8988T (cell line): ENCODE results near the gene KCNA5.

Experiments used
- DNase-seq: peaks from one replicate; pipeline ENCODE4 v3.0.0; 2011

KCNA5 gene

DNA sequence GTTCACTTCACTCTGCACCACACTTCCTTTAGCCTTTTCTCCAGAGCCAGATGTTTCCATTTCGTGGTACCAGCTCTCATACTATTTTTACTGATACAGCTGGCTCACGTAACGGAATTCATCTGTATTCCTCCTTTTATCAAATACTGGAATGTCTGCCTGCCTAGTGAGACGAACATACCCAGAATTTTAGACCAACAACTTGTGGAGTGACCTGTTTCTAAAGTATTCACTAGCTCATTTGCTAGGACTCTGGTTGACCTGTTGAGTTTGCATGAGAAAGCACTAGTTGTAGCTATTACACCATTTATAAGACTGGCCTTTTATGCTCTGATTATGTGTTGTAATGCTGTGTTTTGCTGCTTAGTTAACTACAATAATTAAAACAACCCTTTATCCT is 22.6 kb downstream of the KCNA5 start:
- no peak for DNase-seq

DNA sequence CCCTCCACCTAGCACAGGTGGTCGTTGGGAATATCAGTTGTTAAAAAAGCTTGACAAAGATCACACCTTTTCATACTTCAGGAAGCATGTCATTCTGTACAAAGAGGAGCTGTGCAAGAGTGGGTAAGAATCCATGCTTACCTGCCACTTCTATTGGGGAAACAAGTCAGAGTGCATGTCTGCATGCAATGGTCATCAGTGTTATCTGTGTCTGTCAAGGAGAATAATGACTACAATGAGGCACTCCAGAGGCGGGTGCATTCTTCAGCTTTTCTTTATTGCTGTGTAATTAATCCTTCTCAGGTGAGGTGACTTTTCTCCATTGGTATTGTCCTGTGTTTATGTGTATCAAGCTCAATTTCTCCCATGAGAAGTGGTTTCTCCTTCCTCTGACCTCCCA is 24.4 kb downstream of the KCNA5 start:
- DNase-seq, result no peak

DNA sequence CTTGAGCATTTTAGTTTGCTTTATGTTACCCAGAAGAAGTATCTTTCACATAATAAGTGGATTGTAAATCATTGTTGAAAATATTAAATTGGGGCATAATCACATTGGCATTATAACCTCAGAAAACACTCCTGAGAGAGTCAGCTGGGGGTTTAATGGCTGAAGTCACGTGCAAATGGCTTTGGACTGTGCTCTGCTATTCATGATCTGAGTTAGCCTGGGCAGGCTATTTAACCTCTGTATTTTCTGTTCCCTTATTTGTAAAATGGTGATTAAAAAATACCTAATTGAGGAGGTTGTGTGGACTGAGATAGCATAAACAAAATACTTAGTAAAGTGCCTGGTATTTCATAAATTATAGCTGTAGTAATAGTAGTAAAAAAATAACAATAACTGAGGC is 24.9 kb downstream of the KCNA5 start:
- no peak for DNase-seq

DNA sequence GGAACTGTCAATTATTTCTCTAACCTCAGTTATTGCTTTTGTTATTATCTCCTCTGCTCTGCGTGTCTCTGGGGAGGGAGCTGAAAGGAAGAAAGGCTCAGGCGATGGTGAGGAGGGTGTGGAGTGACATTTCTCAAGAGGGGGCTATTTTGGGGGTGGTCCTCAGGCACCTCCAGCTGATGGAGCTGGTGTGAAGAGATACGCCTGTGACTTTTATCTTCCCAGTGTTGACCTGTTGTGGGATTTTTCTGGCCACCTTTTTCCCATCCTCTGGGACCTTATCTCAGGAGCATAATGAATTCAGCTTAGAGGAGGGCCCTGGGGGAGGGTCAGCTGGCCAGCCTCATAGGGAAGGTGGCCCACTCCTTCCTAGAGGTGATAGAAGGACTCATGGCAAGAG is 26.4 kb downstream of the KCNA5 start:
- DNase-seq, result no peak

DNA sequence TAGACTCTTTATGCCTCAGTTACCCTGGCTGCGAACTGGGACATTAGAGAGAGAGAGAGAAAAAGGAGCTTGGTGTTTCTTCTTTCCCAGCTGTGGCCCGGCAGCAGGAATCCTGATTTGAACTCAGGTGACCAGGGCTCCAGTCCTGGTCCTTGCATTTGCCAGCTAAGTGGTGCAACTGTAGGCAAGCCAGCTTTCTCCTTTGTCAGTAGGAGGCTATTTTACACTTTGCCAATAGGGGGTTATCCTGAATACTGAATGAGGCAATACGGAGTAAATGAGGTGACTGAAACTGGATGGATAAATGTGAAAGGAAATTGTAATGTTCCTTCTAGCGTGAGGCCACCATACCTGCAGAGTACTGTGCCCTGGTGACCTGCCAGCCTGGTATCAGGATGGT is 27.8 kb downstream of the KCNA5 start:
- DNase-seq, result no peak

DNA sequence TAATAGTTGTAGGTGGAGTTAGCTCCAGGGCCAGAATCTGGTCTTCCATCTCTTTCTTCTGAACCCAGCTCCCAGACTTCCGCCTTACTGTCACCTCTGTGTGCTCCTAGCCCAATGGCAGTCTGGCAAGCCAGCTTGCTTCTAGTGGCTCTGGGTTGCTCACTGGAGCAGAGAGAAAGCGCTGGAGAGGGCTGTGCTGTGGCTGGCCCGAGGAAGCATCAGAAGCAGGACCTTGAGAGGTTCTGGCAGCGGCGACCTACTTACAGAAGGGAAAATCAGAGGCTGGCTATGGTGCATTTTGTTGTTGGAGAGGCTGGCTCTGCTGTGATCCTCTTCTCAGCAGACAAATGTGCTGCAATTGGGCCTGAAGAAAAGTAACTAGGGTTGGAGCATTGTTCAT is 28.6 kb downstream of the KCNA5 start:
- no peak for DNase-seq

DNA sequence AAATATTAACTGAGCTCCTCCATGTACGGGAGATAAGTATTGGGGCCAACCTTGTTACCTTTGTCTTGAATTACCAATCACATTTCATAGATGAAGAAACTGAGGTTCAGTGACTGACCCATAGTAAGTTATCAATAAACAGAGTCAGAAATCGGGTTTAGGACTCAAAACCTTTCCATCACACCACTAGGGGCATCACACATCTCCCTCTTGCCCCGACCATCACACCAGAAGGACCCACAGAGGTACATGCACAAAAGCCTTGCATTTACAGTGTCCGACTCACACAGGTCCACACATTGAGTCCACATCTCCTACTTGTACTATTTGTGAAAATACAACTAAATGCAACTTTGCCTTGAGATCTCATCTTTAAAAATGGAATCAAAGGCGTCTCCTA is 29.4 kb downstream of the KCNA5 start:
- DNase-seq, result no peak

DNA sequence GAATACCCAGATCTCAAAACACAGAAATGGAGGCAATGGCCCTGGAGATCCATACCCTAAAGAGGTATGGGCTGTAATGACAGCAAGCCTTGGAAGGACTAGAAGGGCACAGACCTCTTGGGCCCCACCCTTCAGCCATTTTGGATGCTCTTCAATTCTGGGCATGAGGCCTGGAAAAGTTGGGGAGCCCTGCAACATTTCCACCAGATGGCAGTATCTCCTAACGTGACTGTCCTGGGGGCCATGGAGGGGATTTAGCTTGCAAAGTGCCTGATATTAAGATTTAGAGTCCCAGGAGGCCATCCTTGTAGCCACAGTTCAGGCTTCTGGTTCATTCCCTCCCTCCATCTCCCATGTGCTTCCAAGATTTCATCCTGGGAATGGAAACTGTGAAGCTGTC is 30.2 kb downstream of the KCNA5 start:
- DNase-seq, result no peak

DNA sequence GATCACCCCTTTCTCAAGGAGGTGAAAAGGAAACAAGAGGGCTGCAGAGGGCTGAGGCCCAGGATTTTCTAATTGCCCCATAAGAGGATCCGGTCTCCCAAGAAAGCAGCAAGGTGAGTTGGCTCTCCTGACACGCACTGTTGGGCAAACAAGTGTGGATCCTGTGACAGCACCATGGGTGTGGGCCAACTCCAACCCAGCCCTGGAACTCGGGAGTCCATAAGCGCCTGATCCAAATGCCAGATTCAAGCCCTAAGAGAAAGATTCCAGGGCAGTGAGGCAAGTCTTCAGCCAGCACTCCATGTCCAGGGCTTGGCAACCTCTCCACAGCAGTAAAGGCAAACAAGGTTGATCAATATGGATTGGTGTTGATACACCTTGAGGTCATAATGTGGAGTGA is 33.1 kb downstream of the KCNA5 start:
- no peak for DNase-seq

DNA sequence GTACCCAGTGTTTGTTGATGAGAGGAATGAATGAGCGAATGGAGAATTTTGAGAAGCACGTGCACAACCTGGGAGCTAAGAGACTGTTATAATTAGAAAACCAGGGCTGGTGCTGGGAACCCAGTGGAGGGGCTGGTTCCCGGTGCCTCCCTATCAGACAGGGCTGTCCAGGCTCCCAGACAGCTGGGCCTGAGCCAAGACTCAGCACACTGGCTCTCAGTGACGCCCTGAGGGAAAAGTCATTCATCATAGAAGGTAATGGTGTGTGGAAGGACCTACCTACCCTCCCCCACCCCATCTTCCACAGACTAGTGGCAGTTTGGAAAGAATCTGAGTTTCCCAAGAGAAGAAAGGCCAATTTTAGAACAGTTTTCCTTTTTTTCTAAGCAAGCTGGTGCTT is 34.7 kb downstream of the KCNA5 start:
- DNase-seq, result no peak

DNA sequence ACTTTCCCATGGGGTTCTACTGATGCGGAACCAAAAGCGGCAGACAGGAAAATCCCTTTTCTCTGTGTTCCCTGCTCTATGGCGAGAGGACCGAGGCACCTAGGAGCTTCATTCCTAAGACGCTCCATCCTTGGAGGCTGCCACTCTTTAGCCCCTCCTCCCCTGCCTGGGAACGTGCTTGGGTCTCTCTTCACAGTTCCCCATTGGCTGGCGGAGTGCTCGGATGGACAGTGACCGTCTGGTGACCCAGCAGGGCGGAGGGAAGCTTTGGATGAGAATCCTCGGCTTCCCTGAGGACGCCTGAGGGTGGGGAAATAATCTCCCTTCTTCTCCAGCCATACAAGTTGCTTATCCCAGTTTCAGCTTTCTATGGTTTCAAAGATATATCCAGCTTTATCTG is 37.3 kb downstream of the KCNA5 start:
- DNase-seq, result no peak

DNA sequence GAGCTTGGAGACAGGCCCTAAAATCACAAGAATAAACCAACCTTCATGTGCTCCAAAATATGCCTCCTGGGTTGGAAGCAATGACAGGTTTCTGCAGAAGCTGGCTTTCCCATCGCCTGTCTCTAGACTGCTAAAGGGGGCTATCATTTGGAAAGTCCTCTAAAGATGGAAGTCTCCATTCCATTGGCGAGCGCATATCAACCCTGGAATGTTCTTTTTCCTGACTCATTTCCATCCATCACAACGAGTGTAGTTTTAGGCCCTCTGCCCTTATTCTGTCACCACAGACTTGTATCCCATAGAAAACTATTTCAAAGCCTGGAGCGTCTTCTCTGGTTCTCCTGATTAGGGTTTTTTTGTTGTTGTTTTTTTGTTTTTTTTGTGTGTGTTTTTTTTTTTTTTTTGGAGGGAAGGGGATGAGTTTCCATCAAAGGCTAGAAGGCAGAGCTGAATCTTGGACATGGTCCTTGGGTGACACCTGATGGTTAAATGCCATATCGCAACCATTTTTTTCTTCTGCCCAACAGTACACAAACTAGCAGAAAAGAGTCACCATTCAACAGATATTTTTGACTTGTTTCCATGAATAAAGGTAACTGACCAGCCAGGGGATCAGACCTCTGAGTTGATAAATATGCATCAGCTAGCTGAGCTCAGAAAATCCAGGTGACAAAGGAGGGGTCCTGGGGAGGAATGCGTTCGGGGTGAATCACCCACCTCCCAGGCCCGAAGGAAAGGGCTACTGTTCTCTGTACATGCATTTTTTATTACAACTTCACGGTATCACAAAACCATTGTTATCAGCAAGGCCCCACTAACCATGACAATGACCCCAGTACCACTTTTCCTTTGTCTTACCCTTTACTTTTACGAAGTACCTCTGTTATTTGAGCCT is 40.5 kb downstream of the KCNA5 start:
- peak; percentile 24 for DNase-seq

DNA sequence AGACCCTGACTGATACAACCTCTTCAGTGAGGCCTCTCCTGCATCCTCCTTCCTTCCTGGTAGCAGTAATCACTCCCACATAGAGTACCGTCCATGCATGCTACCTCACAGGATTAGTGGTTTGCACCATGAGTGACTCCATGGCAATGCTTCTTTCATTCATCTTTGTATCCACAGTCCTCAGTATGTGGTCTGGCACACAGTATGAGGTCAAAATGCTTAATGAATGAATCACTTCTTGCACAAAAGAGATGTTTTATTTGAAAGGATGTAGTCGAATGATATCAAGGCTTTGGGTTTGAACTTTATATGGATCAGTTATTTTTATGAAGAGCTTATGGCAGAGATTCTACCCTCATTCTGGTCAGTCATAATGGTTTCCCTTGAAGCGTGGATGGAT is 42.2 kb downstream of the KCNA5 start:
- no peak for DNase-seq

DNA sequence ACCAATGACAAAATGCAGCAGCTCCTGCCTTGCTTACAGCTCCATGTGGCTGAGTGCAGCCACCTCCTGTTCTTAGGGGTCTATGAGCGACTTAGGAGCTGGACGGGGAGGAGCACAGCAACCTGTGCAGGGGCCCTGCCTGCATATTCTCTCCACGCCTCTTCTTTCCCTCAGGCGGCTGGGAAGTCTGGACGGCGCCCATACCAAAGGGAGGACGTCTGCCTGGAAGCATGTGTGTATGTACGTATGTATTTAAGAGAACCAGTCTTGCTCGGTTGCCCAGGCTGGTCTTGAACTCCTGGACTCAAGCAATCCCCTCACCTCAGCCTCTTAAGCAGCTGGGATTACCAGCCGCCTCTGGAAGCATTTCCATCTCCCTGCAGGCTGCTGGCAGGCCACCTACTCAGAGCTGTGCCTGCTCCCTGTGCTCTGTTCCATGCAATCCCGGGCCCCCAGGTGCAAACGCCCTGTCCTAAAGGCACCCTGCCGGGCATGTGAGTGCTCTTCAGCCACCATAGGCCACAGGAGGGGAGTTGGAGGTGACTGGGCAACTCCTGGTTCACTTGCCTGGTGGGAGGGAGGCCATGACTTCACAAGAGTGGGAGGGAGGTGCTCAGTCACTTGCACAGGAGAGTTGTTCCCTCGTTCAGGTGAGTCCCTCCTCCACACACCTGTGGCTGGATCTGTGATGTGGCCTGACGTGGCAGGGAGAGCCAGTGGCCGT is 44.3 kb downstream of the KCNA5 start:
- DNase-seq, result no peak

DNA sequence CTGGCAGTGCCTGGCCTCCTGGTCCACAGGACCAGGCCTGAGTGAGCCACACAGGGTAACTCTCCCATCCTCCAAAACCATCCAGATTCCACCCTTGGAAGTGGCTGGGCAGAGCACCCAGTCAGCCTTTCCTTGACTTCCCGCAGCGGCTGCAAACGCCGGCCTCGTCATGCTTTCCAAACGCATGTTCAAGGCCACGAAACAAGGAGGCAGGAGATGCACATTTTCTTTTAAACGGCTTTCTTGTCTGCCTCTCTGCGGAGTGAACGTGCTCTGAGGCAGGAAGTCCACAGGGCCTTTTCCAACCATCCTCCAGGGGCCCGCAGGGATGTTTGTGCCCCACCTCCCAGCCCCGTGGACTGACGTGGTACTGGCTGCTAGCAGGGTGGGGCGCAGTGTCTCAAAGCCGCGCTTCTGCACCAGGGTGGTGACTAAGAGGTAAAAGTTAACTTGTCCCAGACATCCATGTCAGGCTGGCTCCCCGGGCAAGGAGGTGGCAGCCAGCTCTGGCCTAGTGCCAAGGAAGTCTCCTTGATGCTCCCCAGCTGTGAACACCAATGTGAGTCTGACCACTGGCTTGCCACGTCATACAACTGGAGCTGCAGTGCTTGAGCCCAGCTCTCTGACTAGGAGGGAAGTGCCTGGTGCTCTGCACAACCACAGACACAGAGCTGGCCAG is 45.0 kb downstream of the KCNA5 start:
- DNase-seq, result no peak

DNA sequence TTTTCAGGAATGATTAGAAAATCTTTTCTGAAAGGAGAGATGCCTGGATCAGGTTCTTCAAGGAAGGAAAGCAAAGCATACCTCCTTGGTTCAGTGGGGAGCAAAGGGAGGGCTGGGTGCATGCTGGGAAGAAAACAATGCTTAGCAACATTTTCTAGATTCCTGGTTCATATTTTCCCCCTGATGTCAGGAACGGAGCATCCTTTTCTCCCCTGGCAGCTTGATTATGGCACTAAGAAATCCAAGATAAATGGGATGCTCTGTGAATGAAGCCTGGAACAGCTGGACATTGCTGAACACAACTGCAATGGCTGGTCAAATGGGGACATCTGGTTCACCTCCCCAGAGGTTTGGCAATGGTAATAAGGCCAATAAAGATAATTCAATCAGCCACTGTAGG is 50.9 kb downstream of the KCNA5 start:
- DNase-seq, result no peak

DNA sequence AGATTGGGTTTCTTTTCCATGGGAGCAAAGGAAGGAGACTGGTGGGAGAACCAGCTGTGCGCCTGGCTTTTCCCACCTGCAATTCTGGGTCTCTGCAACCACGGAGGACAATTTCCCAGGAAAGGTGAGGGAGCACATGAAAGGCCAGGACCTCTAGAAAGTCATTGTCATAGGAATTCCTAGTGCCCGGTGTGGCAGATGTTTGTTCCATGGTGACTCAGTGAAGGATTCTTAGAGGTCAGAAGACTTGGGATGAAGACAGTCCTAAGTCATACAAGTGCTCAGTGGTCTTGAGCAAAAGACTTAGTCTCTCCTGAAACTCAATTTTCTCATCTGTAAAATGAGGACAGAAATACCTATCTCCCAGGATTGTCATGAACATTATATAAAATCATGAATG is 51.3 kb downstream of the KCNA5 start:
- no peak for DNase-seq
